Activated CD8-positive, alpha-beta memory T cell treated with anti-CD3 and anti-CD28 coated beads for 1 hour (primary cell): ENCODE data around the gene DESI1.
"Not testable (repeated sequence)": the region's sequence is repeated elsewhere in the genome, so short reads cannot be mapped to it uniquely, and the experiment has no call there.

ENCODE experiments used
- DNase-seq, 2 donors: peaks; one replicate each; pipeline ENCODE4 v3.0.0-alpha.2; 2020; ENCODE audit warnings: low read depth in 1 of 2; ENCODE audit errors: extremely low read depth in 1 of 2

The DESI1 gene

GRCh38 chr22:41589391-41590241 is 31.2 kb downstream of the DESI1 start, which contains the start of gene PMM1:
Gene PMM1, minus strand, starts transcription at chr22:41589840. Its CDS starts 35 bp downstream, at chr22:41589805.
- peak; percentile 100 for DNase-seq

DNA sequence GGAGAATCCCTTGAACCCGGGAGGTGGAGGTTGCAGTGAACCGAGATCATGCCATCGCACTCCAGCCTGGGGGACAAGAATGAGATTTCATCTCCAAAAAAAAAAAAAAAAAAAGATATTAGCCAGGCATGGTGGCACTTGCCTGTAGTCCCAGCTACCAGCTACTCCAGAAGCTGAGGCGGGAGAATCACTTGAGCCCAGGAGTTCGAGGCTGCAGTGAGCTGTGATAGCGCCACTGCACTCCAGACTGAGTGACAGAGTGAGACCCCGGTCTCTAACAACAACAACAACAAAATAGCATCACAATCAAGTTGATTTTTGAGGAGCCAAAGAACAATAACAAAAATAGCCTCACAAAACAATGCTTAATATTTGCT is 33.5 kb downstream of the DESI1 start:
- no peak for DNase-seq

- no peak for DNase-seq
These were observed 34.9 kb downstream of the DESI1 start for GRCh38 chr22:41585898-41586297.

DNA sequence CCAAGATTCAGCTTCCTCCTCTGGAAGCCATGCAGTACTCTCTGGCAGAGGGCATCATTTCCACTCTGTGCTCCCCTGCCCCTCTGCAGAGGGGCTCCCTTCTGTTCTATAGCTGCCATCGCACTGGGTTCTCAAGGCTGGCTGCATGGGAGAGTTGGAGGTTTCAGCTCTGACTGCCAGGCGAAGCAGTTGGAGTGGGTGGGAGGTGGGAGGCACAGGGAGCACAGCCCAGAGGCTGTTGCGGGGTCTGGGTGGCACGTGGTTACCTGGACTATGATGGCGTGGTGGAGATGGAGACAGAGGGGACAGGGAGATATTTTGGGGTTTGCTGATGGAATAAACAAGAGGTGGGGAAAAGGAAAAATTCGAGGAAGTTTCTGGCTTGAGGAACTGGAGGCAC is 36.0 kb downstream of the DESI1 start:
- DNase-seq = no peak

- no peak for DNase-seq
These were observed 38.1 kb downstream of the DESI1 start for GRCh38 chr22:41582694-41583093.

GRCh38 chr22:41579997-41580355 is 40.9 kb downstream of the DESI1 start:
- DNase-seq = no peak

DNA sequence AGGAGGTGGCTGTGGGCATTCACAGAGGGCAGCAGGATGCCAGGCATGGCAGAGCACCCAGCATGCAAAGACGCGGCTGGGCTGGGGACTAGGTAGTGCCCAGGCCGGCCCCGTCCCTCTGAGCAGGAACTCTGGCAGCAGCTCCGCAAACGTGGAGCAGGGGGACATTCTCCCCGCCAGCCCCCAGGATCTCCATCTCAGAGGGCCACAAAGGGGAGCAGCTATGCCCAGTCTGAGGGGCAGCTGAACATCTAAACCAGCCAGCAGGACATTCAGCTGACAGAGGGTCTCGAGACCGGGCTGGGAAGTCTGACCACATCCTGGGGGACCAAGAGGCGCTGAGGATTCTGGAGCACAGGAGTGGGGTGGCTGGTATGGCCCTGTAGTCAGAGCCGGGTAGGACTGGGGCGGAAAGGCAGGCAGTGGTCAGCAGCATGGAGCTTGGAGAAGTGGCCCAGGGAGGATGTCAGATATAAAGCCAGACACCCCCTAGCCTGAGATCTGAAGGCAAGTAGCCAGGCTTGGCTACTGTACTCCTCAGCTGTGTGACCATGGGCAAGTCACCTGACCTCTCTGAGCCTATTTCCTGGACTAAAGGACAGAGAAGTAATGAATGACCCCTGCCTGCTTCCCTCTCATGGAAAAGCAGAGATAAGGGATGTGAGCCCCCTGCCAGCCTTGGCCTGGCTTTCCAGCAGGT is 41.4 kb downstream of the DESI1 start:
- no peak for DNase-seq

DNA sequence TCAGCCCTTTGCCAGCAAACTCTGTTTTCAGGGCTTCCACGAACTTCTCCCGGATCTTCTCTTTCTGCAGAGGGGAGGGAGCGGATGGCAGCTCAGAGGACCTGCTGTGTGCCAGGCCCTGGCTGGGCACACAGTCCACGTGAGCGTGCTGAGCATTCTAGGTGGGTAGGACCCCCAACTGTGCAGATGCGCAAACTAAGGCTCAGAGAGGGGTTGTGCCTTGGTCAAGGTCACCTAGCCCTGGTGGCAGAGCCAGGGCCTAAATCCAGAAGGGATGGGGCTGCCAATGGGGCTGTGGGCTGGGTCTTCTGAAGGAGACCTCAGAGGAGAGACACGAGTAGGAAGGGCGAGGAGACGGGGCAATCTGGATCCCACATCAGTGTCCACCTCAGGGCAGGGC is 42.0 kb downstream of the DESI1 start:
- DNase-seq = no peak

DNA sequence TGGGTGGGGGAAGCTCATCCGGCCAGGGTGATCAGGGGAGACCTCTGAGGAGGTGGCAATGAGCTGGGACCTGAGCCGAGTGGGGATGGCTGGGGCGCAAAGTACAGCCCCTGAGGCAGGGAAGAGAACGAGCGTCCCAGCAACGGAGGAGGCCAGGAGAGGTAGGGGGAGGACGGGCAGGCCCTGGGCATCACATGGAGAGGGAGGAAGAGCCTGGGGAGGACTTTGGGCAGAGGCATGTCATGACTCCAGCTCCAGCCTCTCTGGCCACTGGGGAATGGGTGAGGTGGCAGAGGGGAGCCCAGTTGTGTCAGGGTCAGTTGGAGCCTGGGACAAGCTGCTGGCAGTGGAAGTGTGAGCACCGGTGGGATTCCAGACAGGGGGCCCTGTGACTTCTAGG is 42.7 kb downstream of the DESI1 start:
- no peak for DNase-seq

GRCh38 chr22:41576877-41577276 is 44.0 kb downstream of the DESI1 start:
- DNase-seq = peak in 1 of 2 donors; percentile 13

GRCh38 chr22:41575533-41575932 is 45.3 kb downstream of the DESI1 start:
- no peak for DNase-seq

GRCh38 chr22:41574847-41575381 is 45.9 kb downstream of the DESI1 start:
- DNase-seq = no peak

- DNase-seq = no peak
These were observed 47.2 kb downstream of the DESI1 start for GRCh38 chr22:41573677-41574076.

GRCh38 chr22:41572305-41572704 is 48.5 kb downstream of the DESI1 start:
- DNase-seq = not testable (repeated sequence)

- no peak for DNase-seq
These were observed 49.1 kb downstream of the DESI1 start for GRCh38 chr22:41571786-41572185.

GRCh38 chr22:41570221-41570620 is 50.6 kb downstream of the DESI1 start:
- no peak for DNase-seq

- DNase-seq = no peak
These were observed 52.0 kb downstream of the DESI1 start for GRCh38 chr22:41568811-41569210.

- no peak for DNase-seq
These were observed 53.4 kb downstream of the DESI1 start for GRCh38 chr22:41567512-41567768.

DNA sequence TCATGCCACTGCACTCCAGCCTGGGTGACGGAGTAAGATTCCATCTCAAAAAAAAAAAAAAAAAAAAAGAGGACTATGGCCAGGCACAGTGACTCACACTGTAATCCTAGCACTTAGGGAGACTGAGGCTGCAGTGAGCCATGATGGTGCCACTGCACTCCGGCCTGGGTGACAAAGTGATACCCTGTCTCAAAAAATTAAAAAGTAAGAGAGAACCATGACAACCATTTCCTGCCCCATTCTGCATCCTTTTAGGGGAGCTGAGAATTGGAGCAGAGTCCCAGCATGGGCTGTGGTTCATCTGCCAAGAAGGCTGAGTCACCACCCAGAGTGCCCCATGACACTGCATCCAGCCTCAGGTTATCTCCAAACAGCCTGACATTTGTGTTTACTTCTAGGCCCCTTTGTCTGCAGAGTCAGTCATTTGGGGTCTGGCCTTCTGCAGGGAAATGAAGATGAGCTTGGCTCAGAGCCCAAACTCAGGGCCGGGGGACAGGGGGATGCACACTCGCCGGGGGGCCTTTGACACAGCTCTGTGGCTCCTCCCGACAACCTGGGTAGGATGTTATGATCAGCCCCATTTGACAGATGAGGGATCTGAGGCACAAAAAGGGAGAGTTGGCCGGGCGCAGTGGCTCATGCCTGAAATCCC is 55.3 kb downstream of the DESI1 start:
- DNase-seq = no peak

DNA sequence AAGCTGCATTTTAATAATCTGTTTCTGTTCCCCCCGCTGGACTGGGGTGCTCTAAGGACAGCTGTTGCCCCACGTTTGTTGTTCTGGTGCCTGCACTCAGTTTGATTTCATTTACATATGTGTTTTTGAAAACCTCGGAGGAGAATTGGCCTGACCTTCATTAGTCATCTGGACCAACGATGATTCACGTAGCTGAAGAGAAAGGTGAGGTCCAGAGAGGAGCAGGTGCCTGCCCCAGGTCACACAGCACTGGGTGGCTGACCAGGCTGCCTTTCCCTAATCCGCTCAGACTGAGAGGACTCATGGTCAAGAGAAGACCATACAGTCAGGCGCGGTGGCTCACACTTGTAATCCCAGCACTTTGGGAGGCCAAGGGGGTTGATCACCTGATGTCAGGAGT is 56.3 kb downstream of the DESI1 start:
- no peak for DNase-seq

DNA sequence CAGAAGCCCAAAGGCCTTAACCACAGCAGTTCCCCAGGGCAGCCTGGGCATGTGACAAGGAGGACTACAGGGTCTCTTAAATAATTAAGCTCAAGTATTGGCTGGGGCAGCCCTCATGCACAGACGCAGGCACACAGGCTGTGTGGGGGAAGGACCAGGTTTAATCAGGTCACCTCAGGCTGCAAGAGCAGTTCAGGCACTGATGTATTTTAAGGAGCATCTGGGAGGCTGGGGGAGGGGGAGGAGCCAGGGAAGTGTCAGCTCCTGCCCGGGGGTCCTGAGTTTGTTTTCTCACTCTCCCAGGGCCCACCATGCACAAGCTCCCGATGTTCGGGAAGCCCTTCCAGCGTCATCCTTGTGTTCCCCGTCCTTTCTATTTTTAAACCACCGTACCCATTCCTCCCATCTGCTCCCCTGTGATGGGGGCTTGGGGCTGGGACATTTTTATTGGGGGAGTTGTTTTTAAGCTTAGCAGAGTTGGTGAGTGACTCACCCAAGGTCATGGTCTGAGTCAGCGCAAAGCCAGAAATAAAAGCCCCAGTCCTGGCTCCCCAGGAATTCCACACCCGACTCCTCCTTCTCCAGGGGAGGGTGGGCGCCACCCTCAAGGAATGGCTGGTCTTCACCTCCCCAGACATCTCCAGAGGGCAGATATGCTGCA is 57.7 kb downstream of the DESI1 start:
- no peak for DNase-seq
